ENCODE measurements around the gene ADAMTS18.

ADAMTS18 gene

GRCh38 chr16:77445324-77445723, 10.5 kb upstream of the ADAMTS18 start:
- H3K4me2 ChIP-seq (ENCODE audit: insufficient read depth, low read length) = no peak overlapping the region
- H2AFZ ChIP-seq (ENCODE audit: low read depth, low read length) = no peak overlapping the region
- no peak overlapping the region for H3K9ac ChIP-seq (ENCODE audit: low read depth, low read length)

GRCh38 chr16:77444147-77444460, 9.3 kb upstream of the ADAMTS18 start:
- Histone ChIP-seq H3K27me3 (ENCODE audit: insufficient read depth, low read length, poor library complexity) (no peaks in the 10 kb centered on the region), H4K20me1 (ENCODE audit: insufficient read depth, low read length) (no peaks in the 10 kb centered on the region), H3K36me3 (ENCODE audit: insufficient read depth, low read length) (no peaks in the 10 kb centered on the region), H3K4me2 (ENCODE audit: insufficient read depth, low read length) (no peak overlapping the region), H3K27ac (ENCODE audit: low read length) (no peak overlapping the region), H3K4me1 (ENCODE audit: insufficient read depth, low read length) (no peaks in the 10 kb centered on the region), H2AFZ (ENCODE audit: low read depth, low read length) (no peak overlapping the region), H3K9ac (ENCODE audit: low read depth, low read length) (no peak overlapping the region), H3K9me3 (ENCODE audit: insufficient read depth, low read length, severe bottlenecking) (no peaks in the 10 kb centered on the region), H3K79me2 (ENCODE audit: insufficient read depth, low read length) (no peaks in the 10 kb centered on the region), H3K4me3 (ENCODE audit: low read depth in 1 of 2, low read length in 2 of 2) (no peak overlapping the region)
- DNase-seq (no peak), ATAC-seq (ENCODE audit: insufficient read depth, low read depth) (no peak)
- no peak for TF ChIP-seq EZH2 (IDR thresholded peaks at IDR 0.05; ENCODE audit: borderline replicate concordance, low read depth, low read length, severe bottlenecking)
- TF ChIP-seq, protein P1, sequence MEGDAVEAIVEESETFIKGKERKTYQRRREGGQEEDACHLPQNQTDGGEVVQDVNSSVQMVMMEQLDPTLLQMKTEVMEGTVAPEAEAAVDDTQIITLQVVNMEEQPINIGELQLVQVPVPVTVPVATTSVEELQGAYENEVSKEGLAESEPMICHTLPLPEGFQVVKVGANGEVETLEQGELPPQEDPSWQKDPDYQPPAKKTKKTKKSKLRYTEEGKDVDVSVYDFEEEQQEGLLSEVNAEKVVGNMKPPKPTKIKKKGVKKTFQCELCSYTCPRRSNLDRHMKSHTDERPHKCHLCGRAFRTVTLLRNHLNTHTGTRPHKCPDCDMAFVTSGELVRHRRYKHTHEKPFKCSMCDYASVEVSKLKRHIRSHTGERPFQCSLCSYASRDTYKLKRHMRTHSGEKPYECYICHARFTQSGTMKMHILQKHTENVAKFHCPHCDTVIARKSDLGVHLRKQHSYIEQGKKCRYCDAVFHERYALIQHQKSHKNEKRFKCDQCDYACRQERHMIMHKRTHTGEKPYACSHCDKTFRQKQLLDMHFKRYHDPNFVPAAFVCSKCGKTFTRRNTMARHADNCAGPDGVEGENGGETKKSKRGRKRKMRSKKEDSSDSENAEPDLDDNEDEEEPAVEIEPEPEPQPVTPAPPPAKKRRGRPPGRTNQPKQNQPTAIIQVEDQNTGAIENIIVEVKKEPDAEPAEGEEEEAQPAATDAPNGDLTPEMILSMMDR (IDR thresholded peaks at IDR 0.05; ENCODE audit: borderline replicate concordance, extremely low read depth, low read length, poor library complexity, severe bottlenecking) = no peak

More at GRCh38 chr16:77445324-77445723, 10.5 kb upstream of the ADAMTS18 start:
- Histone ChIP-seq H4K20me1 (ENCODE audit: insufficient read depth, low read length) (no peaks in the 10 kb centered on the region), H3K4me1 (ENCODE audit: insufficient read depth, low read length) (no peaks in the 10 kb centered on the region), H3K4me3 (ENCODE audit: low read depth in 1 of 2, low read length in 2 of 2) (no peak overlapping the region), H3K27ac (ENCODE audit: low read length) (no peak overlapping the region), H3K9me3 (ENCODE audit: insufficient read depth, low read length, severe bottlenecking) (no peaks in the 10 kb centered on the region), H3K79me2 (ENCODE audit: insufficient read depth, low read length) (no peaks in the 10 kb centered on the region), H3K36me3 (ENCODE audit: insufficient read depth, low read length) (no peaks in the 10 kb centered on the region), H3K27me3 (ENCODE audit: insufficient read depth, low read length, poor library complexity) (no peaks in the 10 kb centered on the region)
- DNase-seq (no peak), ATAC-seq (ENCODE audit: insufficient read depth, low read depth) (no peak)
- no peak for TF ChIP-seq EZH2 (IDR thresholded peaks at IDR 0.05; ENCODE audit: borderline replicate concordance, low read depth, low read length, severe bottlenecking)
- TF ChIP-seq, protein P1 (IDR thresholded peaks at IDR 0.05; ENCODE audit: borderline replicate concordance, extremely low read depth, low read length, poor library complexity, severe bottlenecking) = no peak

- H4K20me1 ChIP-seq (ENCODE audit: insufficient read depth, low read length) = no peaks in the 10 kb centered on the region
- DNase-seq (no peak), ATAC-seq (ENCODE audit: insufficient read depth, low read depth) (no peak)
- H3K4me1 ChIP-seq (ENCODE audit: insufficient read depth, low read length) = no peaks in the 10 kb centered on the region
- H3K9me3 ChIP-seq (ENCODE audit: insufficient read depth, low read length, severe bottlenecking) = no peaks in the 10 kb centered on the region
- H2AFZ ChIP-seq (ENCODE audit: low read depth, low read length) = no peak overlapping the region
- H3K27me3 ChIP-seq (ENCODE audit: insufficient read depth, low read length, poor library complexity) = peaks cover 2% of the 10 kb centered on the region
- no peak overlapping the region for H3K9ac ChIP-seq (ENCODE audit: low read depth, low read length)
- no peaks in the 10 kb centered on the region for H3K79me2 ChIP-seq (ENCODE audit: insufficient read depth, low read length)
- no peaks in the 10 kb centered on the region for H3K36me3 ChIP-seq (ENCODE audit: insufficient read depth, low read length)
- H3K27ac ChIP-seq (ENCODE audit: low read length) = no peak overlapping the region
- no peak overlapping the region for H3K4me2 ChIP-seq (ENCODE audit: insufficient read depth, low read length)
- H3K4me3 ChIP-seq (ENCODE audit: low read depth in 1 of 2, low read length in 2 of 2) = no peak overlapping the region
- TF ChIP-seq, protein P1 (IDR thresholded peaks at IDR 0.05; ENCODE audit: borderline replicate concordance, extremely low read depth, low read length, poor library complexity, severe bottlenecking) = no peak
- TF ChIP-seq EZH2 (IDR thresholded peaks at IDR 0.05; ENCODE audit: borderline replicate concordance, low read depth, low read length, severe bottlenecking) = no peak
These were observed 8.7 kb upstream of the ADAMTS18 start for GRCh38 chr16:77443357-77444146.

Measured in DND-41 (cell line).